Esophagus muscularis mucosa (tissue), 4 donors: ENCODE measurements around the gene MUC5B. TPM values are rescaled to one million over a fixed set of nuclear protein-coding genes. Genes with fewer than 3 reads are reported as not detected.

Experiments
- DNase-seq: peaks from one replicate; pipeline ENCODE4 v3.0.0-alpha.2; 2017; ENCODE audit errors: extremely low spot score
- H3K27ac ChIP-seq, 4 donors: fragments of 200-600 bp; sonication (generic); replicated peaks in 1 of 4; 1 replicate in 3 of 4; 2 replicates in 1 of 4; pipeline ENCODE4 v1.5.1; 2016 to 2019; ENCODE audit warnings: mild to moderate bottlenecking in 1 of 4
- H3K27me3 ChIP-seq, 4 donors: fragments of 200-600 bp; sonication (generic); one replicate each; pipeline versions ENCODE4 v1.5.1 to v1.6.0; 2016 to 2019
- H3K36me3 ChIP-seq, 4 donors: fragments of 200-600 bp; sonication (generic); one replicate each; pipeline ENCODE4 v1.5.1; 2016 to 2019
- H3K4me1 ChIP-seq, 4 donors: fragments of 200-600 bp; sonication (generic); one replicate each; pipeline ENCODE4 v1.5.1; 2016 to 2019
- H3K4me3 ChIP-seq, 4 donors: fragments of 200-600 bp; sonication (generic); 1 replicate in 2 of 4; 2 replicates in 2 of 4; pipeline ENCODE4 v1.5.1; 2016 to 2019; ENCODE audit warnings: mild to moderate bottlenecking in 4 of 4, moderate library complexity in 1 of 4
- H3K9me3 ChIP-seq, 4 donors: fragments of 200-600 bp; sonication (generic); 1 replicate in 3 of 4; 2 replicates in 1 of 4; pipeline ENCODE4 v1.5.1; 2016 to 2019
- EP300 ChIP-seq: sonication (generic); formaldehyde crosslinking; IDR thresholded peaks from one replicate; pipeline ENCODE4 v1.6.1; 2017; ENCODE audit warnings: antibody characterized with exemption
- POLR2A ChIP-seq: fragments of 450-650 bp; IDR thresholded peaks from one replicate; pipeline ENCODE4 v1.6.1; 2017; ENCODE audit warnings: antibody characterized with exemption, moderate library complexity, mild to moderate bottlenecking, low read depth
- POLR2AphosphoS5 ChIP-seq, 2 donors: sonication (generic); formaldehyde crosslinking; IDR thresholded peaks; one replicate each; pipeline ENCODE4 v1.6.1; 2017; ENCODE audit warnings: antibody characterized with exemption in 2 of 2
- WGBS: methylation state at CpG from one replicate; pipeline ENCODE4 v1.1.5; 2018; 5-methylcytosine and 5-hydroxymethylcytosine counted together
- intact Hi-C: fragments of 100-400 bp; cut with DNase I; formaldehyde crosslinking; loops from one replicate; pipeline ENCODE4 v1.15.1; 2023
- total RNA-seq, 4 donors: library from RNA; depleted of rRNA; stranded (reverse); fragments of >200 nt; gene quantifications; one replicate each; pipeline versions ENCODE4 v1.1.0 to v1.2.1, GENCODE V29; 2016
- TF ChIP-seq, protein P1 (sequence below), 3 experiments: fragments of 200-600 bp in 2 of 3; fragments of 450-650 bp in 1 of 3; sonication (generic) in 2 of 3; IDR thresholded peaks; one replicate each; pipeline ENCODE4 v1.5.1; 2017 to 2019; ENCODE audit warnings: antibody characterized with exemption in 3 of 3, mild to moderate bottlenecking in 2 of 3, moderate library complexity in 1 of 3

MUC5B gene
- total RNA-seq, 4 donors from 2014 or later: under 0.01 to 0.45 (median 0.06) TPM; not detected in 1

DNA sequence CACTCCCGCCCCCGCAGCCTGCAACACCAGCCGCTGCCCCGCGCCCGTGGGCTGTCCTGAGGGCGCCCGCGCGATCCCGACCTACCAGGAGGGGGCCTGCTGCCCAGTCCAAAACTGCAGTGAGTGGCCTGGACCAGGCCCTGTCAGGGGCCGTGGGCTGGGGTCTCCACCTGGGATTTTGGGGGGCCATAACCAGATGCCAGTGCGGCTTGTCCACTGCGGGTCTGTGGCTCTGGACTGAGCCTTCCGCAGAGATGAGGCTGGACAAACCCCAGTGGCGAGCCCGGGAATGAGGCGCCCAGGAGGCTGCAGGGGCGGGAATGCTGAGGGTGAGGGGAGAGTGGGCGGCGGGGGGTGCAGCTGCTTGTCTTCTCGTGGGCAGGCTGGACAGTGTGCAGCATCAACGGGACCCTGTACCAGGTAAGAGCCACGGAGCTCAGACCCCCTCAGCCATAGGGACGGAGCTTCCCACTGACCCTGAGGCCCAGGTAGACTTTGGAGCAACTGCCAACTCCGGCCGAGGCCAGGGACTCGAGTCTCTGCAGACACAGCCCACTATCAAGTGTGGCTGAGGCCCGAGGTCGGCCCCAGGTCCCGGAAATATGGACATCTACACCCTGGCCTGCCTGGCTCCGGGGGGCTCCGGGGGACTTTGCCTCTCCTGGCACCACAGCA, 24.8 kb upstream of the MUC5B start:
- Histone ChIP-seq H3K9me3 (no peaks in the 10 kb centered on the region), H3K27me3 (peaks cover 0 to 90% (median 28%) of the 10 kb centered on the region in 4 donors), H3K4me3 (no peak overlapping the region), H3K36me3 (no peaks in the 10 kb centered on the region), H3K4me1 (peaks cover 3 to 8% (median 6%) of the 10 kb centered on the region in 4 donors), H3K27ac (no peak overlapping the region)
- WGBS: 82% methylated on average over 27 of the region's 33 CpGs
- TF ChIP-seq EP300 (no peak), POLR2A (no peak), POLR2AphosphoS5 (IDR thresholded peaks at IDR 0.05) (no peak)
- TF ChIP-seq, protein P1, sequence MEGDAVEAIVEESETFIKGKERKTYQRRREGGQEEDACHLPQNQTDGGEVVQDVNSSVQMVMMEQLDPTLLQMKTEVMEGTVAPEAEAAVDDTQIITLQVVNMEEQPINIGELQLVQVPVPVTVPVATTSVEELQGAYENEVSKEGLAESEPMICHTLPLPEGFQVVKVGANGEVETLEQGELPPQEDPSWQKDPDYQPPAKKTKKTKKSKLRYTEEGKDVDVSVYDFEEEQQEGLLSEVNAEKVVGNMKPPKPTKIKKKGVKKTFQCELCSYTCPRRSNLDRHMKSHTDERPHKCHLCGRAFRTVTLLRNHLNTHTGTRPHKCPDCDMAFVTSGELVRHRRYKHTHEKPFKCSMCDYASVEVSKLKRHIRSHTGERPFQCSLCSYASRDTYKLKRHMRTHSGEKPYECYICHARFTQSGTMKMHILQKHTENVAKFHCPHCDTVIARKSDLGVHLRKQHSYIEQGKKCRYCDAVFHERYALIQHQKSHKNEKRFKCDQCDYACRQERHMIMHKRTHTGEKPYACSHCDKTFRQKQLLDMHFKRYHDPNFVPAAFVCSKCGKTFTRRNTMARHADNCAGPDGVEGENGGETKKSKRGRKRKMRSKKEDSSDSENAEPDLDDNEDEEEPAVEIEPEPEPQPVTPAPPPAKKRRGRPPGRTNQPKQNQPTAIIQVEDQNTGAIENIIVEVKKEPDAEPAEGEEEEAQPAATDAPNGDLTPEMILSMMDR (IDR thresholded peaks at IDR 0.05): no peak
- DNase-seq: no peak
- intact Hi-C loops: no loop called here

GRCh38 chr11:1198561-1199240, 24.2 kb upstream of the MUC5B start:
- Histone ChIP-seq H3K36me3 (no peaks in the 10 kb centered on the region), H3K27me3 (peaks cover 0 to 90% (median 29%) of the 10 kb centered on the region in 4 donors), H3K4me1 (peaks cover 3 to 13% (median 9%) of the 10 kb centered on the region in 4 donors), H3K9me3 (no peaks in the 10 kb centered on the region), H3K4me3 (no peak overlapping the region), H3K27ac (no peak overlapping the region)
- intact Hi-C loops: no loop called here
- TF ChIP-seq, protein P1 (IDR thresholded peaks at IDR 0.05): no peak
- TF ChIP-seq POLR2AphosphoS5 (IDR thresholded peaks at IDR 0.05) (no peak), POLR2A (no peak), EP300 (no peak)
- 79% methylated on average over 22 of the region's 26 CpGs for WGBS
- no peak for DNase-seq

- Histone ChIP-seq H3K4me1 (peaks cover 3 to 13% (median 9%) of the 10 kb centered on the region in 4 donors), H3K27me3 (peaks cover 0 to 90% (median 31%) of the 10 kb centered on the region in 4 donors), H3K27ac (no peak overlapping the region), H3K36me3 (no peaks in the 10 kb centered on the region), H3K9me3 (no peaks in the 10 kb centered on the region), H3K4me3 (no peak overlapping the region)
- intact Hi-C loops: no loop called here
- TF ChIP-seq EP300: no peak
- no peak for TF ChIP-seq POLR2AphosphoS5 (IDR thresholded peaks at IDR 0.05)
- TF ChIP-seq POLR2A: no peak
- TF ChIP-seq, protein P1 (IDR thresholded peaks at IDR 0.05): no peak
- WGBS: 68% methylated on average over 15 of the region's 27 CpGs
- DNase-seq: no peak
Measured at GRCh38 chr11:1199241-1199750, 23.6 kb upstream of the MUC5B start.

DNA sequence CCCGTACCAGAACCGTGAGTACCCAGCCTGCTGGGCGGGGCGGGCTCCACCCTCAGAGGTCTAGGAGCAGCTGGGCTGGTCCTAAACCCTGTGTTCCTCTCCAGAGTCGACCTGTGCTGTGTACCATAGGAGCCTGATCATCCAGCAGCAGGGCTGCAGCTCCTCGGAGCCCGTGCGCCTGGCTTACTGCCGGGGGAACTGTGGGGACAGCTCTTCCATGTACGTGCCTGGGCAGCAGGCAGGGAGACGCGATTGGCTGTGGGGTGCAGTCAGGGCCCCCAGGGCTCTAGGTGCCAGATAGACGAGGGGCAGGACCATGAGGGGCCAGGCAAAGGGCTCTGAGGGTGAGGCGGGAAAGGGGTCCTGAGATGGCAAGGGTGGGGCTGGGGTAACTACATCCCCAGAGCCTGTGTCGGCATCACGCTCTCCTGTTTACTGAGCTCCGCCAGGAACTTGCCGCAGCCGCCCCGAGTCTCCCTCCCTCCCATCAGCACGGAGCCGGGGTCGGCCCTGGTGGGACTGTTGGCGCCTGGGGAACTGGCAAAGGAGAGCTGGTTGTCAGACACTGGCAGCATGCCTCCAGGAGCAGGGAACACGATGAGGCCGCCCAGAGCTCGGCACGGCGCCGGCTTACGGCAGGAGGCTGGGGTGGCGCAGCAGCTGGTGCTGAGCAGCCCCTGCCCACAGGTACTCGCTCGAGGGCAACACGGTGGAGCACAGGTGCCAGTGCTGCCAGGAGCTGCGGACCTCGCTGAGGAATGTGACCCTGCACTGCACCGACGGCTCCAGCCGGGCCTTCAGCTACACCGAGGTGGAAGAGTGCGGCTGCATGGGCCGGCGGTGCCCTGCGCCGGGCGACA, 22.9 kb upstream of the MUC5B start:
- intact Hi-C loops: no loop called here
- no peaks in the 10 kb centered on the region for H3K9me3 ChIP-seq
- no peak for DNase-seq
- 54% methylated on average over 14 of the region's 47 CpGs for WGBS
- TF ChIP-seq POLR2AphosphoS5 (IDR thresholded peaks at IDR 0.05) (no peak), EP300 (no peak), POLR2A (no peak)
- TF ChIP-seq, protein P1 (IDR thresholded peaks at IDR 0.05): no peak
- peaks cover 0 to 89% (median 31%) of the 10 kb centered on the region in 4 donors for H3K27me3 ChIP-seq
- H3K4me3 ChIP-seq: no peak overlapping the region
- H3K4me1 ChIP-seq: peaks cover 3 to 13% (median 9%) of the 10 kb centered on the region in 4 donors
- no peak overlapping the region for H3K27ac ChIP-seq
- H3K36me3 ChIP-seq: no peaks in the 10 kb centered on the region
